HG03135 (cell line): ENCODE measurements around the gene APOL2.
"Not testable (repeated sequence)": the region's sequence is repeated elsewhere in the genome, so short reads cannot be mapped to it uniquely, and the experiment has no call there.

ENCODE experiments used
- ATAC-seq: cut with Tn5 transposase; IDR thresholded peaks from one replicate; pipeline ENCODE4 v1.9.1; 2021; ENCODE audit warnings: mild to moderate bottlenecking, moderate library complexity; ENCODE audit not compliant: unreplicated experiment

Gene APOL2

GRCh38 chr22:36239401-36240171 is at the start of gene APOL2:
APOL2 (minus strand) TSS chr22:36239527; CDS start chr22:36233162, 6,365 bp downstream.
- peak; percentile 84 for ATAC-seq

DNA sequence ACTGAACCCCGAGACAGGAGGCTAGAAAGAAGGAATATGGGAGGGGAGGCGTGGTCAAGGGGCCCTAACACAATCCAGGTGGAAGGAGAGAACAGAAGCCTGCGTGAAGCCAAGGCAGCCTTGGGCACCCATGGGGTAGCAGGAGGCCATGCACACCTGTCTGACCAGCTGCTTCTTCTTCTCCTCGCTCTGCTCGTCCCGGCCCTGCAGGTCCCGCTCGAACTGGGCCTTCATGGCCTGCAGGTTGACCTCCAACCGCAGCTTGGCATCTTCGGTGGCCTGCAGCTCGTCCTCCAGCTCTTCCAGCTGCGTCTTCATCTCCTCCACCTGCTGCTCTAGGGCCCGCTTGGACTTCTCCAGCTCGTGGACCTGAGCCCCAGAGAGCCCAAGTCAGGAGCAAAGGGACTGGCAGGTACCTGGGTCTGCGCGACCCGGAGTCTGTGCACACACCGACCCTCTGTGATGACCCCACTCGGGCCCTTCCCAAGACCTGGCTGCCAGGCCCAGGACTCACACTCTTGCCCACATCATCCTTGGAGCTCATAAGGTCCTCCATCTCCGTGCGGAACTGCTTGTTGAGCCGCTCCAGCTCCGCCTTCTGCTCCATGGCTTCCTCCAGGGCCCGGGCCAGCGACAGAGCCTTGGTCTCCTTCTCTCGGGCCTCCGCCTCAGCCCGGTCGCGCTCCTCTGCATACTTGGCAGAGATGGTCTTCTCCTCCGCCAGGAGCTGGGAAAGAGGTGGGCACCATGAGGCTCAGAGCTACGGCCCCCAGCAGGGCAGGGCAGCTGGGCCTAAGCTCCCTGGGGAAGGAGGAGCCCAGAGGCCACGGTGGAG is 49.5 kb upstream of the APOL2 start:
- ATAC-seq: no peak

DNA sequence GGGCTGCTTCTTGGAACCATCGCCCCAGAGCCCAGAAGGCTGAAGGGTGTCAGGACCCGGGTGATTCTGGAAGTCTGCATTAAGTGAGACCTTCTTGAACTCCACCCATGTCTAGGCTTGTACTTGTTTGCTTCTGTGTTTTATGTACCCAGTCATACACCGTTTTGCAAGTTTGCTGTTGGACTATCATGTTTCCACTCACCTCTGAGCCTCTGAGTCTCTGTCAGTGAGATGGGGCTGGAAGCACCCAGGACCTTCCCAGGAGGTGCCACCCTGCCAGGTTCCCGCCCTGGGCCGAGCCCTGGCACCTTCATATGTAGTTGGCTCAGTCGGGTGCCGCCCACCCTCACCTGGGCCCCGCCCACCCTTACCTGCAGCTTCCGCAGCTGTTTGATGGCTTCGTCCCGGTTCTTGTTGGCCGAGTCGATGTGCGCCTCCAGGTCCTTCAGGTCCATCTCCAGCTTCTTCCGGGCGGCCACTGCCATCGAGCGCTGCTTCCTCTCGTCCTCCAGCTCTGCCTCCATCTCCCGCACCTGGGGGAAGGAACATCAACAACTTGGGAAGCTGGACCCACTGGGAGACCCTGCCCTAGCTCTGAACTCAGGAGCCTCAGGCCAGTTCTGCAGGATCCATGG is 48.7 kb upstream of the APOL2 start:
- ATAC-seq: no peak

DNA sequence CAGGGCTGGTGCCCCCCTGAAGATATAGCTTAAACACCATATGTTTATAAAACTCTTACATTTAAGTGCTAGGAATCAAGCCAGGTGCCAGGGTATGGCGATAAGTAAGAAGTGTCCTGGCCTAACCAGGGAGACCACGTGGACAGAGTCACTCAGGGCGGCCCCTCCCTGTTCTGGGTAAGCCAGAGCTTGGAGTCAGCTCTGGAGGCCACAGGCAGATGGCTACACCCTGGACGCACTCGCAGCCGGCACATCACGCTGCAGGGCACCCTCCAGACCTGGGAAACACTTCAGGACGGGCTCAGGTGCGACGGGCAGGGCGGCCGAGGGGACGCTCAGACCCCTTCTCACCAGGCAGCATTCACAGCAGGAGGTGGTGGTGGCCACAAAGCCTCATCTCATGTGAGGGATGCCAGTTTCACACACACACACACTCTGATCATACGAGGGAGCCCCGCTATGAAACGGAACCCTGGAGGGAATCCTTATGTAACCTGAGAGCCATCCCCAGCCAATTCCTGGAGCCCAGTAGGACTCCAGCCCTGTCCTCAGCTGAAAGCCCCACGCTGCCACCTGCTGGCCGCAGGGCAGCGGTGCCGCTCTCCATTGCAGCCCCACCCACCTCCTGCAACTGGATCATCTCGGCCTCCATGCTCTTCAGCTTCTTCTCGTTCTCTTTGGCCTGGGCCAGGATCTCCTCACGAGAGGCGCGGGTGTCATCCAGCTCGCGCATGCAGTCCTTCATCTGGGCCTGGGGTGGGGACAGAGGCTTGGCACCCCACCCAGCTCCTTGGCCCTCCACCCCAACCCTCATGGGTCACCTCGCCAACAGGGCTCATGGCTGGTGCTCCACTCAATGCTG is 47.0 kb upstream of the APOL2 start:
- ATAC-seq: no peak

- no peak for ATAC-seq
These were observed 46.2 kb upstream of the APOL2 start for GRCh38 chr22:36285545-36285944.

DNA sequence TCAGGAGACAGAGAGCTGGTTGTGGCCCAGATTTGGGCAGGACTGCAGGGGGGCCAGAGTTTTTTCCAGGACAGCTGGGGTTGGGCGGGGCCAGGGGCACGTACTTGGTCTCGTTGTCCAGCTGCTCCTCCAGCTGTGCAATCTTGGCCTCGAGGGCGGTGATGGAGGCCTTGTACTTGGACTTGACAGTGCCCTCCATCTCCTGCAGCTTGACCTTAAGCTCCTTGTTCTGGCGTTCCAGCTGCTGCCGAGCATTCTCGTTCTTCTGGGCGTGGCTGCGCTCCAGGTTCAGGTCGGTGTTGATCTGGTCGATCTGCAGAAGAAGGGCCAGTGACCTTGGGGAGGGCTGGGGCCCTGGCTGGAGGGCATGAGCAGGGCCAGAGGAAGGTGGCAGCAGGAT is 45.7 kb upstream of the APOL2 start:
- no peak for ATAC-seq

DNA sequence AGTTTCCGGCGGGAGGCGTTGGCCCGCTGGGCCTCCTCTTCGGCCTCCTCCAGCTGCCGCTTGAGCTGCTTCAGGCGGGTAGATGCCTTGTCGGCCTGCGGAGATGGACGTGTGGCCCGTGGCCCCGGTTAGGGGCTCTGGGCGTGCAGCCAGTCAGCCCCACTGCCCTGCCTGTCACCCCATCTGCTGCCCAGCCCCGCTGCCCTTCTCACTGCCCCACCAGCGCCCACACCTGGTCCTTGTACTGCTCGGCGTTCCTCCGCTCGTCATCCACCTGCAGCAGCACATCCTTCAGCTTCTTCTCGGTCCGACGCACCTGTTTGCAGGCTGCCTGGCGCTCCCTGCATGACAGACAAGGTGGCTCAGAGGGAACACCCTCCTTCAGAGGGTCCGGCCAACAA is 44.8 kb upstream of the APOL2 start:
- ATAC-seq: no peak

DNA sequence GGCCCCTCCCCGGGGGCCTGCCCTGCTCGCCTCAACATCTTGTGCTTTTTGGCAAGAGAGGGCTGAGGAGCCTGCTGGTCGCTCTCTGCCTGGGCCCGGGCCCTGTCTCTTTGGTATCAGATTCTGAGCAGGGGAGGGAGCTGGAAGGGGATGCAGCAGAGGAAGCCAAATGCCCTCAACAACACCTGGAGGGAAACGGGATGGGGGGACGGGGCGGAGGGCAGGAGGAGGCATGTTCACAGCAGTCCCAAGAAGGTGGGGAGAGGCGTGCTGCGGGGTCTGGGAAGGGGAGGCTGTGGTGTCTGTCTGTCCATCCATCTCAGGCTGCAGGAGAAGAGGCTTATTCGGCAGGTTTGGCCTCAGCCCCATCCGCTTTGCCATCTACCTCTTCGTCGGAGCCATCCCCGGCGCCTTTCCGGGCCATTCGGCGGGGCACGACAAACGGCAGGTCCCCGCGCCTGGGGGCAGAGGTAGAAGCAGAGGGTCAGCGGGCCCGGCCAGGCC is 43.1 kb upstream of the APOL2 start:
- ATAC-seq: no peak

DNA sequence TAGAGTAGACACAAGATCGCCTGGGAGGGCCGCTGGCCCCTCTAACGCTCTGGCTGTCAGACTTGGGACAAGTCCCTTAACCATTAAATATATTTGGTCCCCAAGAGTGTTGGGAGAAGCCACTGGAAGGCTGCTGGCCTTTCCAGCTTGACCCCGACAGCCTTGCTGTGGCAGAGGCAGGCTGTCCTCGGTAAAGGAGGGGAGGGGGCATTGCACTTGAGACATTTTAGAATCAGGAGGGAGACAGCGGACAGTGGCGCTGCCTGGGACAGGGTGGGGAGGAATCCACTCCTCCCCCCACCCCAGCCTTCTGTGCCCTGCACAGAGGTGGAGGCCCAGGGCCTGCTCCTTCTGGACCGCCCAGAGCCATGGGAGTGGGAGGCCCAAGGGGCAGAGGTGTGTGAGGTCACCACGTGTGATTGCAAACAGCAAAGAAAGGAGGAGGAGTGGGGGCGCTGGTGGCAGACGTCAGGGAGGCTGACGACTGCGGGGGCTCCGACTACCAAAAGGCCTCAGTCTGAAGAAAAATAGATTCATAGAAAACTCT is 42.5 kb upstream of the APOL2 start:
- no peak for ATAC-seq

- ATAC-seq: no peak
These were observed 41.1 kb upstream of the APOL2 start for GRCh38 chr22:36280379-36280778.

DNA sequence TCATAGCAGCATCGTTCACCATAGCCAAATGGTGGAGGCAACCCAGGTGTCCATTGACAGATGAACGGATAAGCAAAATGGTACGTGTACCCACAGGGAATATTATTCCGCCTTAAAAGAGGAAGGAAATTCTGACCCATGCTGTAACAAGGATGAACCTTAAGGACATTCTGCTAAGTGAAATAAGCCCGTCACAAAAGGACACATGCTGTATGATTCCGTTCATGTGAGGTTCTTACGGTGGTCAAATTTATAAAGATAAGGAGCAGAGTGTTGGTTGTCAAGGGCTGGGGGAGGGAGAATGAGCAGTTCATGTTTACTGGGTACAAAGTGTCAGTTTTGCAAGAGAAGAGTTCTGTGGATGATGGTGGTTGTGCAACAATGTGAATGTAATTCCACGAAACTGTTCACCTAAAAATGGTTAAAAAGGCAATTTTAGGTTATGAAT is 39.9 kb upstream of the APOL2 start:
- no peak for ATAC-seq

- no peak for ATAC-seq
These were observed 38.4 kb upstream of the APOL2 start for GRCh38 chr22:36277482-36278291.

GRCh38 chr22:36274531-36274930 is 35.2 kb upstream of the APOL2 start:
- ATAC-seq: no peak

DNA sequence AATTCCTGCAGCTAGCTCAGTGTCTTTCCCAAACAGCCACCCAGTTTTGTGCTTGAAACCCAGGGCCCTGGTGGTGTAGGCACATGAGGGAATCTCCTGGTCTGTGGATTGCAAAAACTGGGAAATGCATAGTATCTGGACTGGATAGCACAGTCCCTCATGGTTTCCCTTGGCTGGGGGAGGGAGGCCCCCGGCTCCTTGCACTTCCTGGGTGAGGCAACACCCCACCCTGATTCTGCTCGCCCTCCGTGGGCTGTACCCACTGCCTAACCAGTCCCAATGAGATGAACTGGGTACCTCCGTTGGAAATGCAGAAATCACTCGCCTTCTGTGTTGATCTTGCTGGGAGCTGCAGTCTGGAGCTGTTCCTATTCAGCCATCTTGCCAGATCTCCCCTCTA is 32.6 kb upstream of the APOL2 start:
- ATAC-seq: not testable (repeated sequence)

DNA sequence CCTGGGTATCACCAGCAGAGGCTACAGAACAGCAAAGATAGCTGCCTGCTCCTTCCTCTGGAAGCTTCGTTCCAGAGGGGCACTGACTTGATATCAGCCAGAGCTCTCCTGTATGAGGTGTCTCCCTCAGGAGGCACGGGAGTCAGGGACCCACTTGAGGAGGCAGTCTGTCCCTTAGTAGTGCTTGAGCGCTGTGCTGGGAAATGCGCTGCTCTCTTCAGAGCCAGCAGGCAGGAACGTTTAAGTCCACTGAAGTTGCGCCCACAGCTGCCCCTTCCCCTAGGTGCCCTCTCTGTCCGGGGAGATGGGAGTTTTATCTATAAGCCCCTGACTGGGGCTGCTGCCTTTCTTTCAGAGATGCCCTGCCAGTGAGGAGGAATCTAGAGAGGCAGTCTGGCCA is 31.9 kb upstream of the APOL2 start:
- ATAC-seq: not testable (repeated sequence)

DNA sequence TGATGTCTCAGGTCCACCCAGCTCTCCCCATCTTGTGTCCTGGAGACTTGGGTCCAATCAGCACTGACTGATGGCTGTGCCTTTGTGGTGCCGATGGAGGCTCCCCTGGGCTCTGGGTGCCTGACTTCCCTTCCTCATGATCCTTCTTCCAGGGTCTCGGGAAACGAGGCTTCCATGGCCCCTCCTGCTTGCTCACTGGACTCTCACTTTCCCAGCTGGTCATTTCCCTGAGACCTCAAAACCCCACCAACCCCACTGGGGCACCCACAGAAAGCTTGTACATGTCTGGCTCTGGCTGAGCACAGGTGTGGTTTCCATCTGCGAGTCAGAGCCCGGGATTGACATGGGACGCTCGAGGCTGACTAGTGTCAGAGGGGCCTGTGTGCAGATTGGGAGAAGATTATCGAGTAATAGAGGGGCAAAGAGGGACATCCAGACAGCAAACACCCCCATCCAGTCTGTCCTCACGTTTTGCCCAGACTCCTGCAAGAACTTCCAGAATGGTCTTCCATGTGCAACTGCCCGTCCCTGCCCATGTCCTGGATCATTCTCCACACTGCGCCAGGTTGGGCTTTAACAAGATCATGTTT is 28.7 kb upstream of the APOL2 start:
- ATAC-seq: no peak

DNA sequence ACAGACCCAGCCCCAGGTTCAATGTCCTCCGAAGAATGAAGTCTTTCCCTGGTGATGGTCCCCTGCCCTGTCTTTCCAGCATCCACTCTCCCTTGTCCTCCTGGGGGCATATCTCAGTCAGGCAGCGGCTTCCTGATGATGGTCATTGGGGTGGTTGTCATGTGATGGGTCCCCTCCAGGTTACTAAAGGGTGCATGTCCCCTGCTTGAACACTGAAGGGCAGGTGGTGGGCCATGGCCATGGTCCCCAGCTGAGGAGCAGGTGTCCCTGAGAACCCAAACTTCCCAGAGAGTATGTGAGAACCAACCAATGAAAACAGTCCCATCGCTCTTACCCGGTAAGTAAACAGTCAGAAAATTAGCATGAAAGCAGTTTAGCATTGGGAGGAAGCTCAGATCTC is 27.7 kb upstream of the APOL2 start:
- ATAC-seq: no peak

- not testable (repeated sequence) for ATAC-seq
These were observed 24.7 kb upstream of the APOL2 start for GRCh38 chr22:36263886-36264664.
